T-helper 1 cell (primary cell): ENCODE data around the gene GABBR2.
"Not testable (repeated sequence)": the region's sequence is repeated elsewhere in the genome, so short reads cannot be mapped to it uniquely, and the experiment has no call there.

ENCODE experiments used
- DNase-seq, 5 donors: peaks; one replicate each; pipeline ENCODE4 v3.0.0-alpha.2; 2012 to 2020

The GABBR2 gene

DNA sequence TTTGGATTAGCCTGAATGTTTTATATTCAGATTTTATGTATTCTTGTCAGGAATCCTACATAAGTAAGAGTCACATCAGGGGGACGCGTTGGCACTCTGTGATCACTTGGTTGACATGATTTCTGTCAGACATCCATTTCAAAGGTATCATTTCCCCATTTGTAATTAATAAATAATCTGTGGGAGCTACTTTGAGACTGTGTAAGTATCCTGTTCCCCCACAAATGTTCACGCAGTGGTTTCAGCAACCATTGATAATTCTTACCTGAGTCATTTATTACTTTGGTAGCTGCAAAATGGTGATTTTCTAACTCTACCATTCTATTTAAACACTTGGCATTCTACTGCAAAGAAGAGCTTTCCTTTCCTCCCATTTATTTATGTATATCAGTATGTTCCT, 396.4 kb downstream of the GABBR2 start:
- no peak for DNase-seq

DNA sequence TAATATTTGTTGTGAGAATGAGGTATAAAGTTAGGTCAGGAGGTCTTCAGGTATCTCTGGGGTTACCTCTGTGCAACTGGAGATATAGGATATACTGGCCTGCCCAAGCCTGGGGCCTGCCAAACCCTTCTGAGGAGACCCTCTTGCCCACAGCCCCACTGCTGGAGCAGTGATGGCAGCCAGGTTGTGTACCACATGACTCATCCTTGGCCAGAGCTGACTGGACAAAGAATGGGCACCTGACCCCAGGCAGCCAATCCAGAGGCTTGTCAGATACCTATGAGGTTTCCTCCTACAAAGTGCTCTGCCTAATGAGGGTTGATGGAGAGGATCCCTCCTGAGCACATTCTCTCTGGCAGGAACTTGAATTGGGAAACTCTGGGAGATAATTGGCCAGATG, 397.2 kb downstream of the GABBR2 start:
- no peak for DNase-seq

DNA sequence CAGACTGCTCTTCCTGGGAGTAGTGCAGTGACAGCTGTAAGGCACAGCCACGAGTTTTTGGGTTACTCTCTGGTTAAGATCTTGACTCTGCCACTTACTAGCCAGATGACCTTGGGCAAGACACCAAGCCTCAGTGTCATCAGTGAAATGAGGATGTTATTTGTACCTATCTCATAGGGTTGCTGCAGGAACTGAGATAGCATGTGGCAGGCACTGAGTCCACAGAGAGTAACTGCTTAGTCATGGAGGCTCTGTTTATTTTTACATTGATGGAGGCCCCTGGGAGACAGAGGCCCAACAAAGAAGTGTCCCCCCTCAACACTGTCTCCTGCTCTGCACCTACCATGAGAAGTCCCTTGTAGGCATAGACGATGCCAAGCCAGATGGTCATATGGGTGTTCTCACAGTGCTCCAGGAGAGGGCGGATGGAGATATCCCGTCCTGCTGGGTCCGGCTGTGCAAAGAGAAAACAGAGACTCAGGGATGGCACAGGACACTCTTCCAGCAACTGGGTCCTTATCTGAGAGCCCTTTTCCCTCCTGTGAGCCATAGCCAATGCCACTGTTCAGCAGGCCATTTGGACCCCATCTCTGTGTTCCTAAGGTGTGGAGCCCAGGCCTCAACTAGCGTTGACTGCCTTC, 397.9 kb downstream of the GABBR2 start:
- DNase-seq: no peak

DNA sequence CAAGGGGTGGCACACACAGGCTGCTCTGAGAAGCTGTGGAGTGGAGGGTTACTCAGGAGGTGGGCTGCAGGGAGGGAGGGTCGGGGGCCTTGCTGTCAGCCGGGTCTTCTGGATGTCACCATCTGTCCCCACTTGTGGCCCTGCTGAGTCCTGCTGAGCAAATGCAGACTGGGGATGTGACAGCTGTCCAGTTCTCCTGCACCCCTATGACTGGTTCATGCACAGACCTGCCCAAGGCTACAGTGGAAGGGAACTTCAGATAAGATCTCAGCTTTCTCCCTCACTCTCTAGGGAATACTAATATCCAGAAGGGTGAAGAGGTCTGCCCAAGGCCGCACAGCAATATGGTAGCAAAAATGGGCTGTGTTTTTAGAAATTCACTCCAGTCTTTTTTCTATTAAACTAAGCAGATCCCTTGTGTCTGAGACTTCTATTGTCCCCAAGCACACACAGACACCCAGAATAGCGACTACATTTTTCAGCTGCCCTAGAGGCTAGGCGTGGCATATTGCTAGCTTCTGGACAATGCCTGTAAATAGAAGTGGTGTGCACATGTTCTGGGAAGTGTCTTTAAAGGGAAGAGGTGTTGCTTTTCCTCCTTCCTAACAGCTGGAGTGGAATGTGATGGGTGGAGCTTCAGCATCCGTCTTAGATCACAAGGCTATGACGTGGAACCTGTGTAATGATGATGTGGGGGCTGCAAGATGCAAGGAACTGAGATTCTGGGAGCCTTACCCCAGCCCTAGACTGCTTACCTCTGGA, 402.2 kb downstream of the GABBR2 start:
- no peak for DNase-seq

DNA sequence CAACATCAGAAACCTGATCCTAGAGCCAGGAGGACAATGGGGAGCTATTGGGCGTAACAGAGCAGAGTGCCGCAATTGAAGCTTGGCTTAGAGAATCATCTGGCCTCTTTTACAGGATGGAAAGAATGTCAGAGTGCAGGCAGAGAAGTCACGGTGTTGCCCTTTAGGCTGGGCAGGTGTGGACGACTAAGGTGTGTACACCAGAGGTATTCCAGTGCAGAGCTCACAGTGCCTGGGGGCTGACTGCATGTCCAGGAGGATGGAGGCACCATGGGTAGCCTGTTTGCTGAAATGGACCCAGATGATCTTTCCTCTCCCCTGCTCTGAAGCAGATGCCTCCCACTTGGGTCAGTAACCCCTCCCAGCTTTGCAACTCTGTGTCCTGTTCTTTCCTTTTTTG, 404.4 kb downstream of the GABBR2 start:
- DNase-seq: no peak

DNA sequence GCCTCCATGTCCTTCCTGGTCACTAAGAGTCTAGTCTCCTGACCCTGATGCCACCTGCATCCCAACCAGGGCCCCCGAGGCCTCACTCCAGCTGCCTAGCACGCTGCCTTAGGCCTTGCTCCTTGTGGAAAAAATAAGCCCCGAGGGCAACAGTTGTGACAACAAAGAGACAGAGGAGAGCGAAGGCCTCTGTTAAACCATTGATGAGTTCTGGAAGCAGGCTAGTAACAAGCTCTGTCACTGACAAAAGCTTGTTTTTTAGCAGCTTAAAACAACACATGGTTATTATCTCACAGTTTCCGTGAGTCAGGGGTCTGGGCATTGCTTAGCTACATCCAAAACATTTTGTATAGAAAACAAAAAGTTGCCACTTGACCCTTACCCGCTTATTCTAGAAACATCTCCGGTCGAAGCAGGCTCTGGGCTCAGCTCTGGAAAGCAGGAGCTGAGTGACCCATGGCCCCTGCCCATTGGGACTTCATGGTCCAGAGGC, 405.1 kb downstream of the GABBR2 start:
- no peak for DNase-seq

DNA sequence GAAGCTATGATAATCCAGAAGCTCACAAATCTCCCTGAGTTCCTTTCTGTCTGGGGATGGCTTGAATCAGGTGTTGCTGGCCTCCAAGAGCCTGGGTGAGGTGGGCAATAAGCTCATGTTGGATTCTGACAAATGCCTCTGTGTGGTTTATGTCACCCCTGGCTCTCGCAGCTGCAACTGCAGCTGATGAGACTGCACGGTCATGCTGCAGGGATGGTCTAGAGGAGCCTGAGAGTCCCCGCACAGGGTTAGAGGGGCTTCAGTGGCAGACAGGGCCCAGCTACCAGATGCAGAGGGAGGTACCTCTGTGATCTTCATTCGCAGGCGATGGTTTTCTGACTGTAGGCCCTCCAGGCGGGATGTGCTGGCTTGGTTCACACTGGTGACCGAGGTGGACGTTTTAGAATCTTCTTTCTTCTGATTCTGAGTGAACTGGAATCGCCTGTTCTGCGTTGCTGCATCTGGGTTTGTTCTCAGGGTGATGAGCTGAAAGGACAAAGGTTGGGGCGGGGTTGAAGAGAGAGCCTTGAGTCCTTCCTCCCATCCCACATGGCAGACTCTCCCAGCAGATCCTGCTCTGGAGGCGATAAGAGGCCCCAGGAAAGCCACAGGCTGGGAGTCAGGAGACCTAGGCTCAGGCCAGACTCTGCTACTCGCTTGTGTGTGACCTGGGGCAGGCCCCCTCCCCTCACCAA, 405.6 kb downstream of the GABBR2 start:
- DNase-seq: no peak

DNA sequence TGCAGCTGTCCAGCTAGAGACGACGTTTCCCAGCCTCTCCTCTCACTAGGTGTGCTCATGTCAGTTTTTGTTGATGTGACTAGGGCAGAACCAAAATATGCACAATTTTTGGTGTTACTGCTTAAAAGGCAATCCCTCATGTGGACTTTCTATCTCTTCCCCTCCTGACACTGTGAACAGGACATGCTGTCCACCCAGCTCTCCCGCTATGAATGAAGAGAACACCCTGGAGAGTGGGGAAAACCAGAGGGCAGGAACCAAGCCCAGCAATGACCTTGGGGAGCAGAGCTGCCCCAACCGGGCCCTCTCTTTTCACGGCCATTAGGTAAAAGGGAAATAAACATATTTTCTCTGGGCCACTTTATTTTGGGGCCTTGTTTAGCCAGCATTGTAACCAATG, 406.6 kb downstream of the GABBR2 start:
- no peak for DNase-seq

DNA sequence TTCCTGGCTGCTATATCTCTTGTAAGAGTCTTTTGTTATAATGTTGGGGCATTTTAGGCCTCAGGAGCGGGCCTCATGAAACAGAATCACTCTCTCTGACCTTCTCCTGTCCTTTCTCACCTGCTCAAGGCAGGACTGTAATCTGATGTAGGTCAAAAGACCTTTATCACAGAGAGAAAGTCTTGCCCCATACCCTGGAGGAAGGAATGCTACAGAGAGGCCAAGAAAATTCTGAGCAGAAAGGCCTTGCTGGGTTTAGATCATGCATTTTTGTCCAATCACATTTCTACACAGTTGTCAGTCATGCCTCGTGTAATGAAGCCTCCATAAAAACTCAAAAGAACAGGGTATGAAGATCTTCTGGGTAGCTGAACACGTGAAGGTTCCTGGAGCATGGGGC, 408.1 kb downstream of the GABBR2 start:
- no peak for DNase-seq

DNA sequence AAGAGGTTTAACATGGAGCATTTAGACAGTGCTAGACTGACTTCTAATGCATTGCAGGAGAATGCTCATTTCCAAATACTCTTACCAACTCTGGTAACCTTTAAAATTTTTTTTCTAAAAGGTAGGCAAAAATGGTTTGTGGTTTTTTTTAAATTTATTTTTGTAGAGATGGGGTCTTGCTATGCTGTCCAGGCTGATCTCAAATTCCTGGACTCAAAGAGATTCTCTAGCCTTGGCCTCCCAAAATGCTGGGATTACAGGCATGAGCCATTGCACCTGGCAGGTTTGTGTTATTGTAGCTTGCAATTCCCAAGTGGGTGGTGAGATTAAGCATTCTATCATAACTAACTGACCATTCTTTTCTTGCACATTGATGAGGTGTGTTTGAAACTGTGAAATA, 410.3 kb downstream of the GABBR2 start:
- no peak for DNase-seq

DNA sequence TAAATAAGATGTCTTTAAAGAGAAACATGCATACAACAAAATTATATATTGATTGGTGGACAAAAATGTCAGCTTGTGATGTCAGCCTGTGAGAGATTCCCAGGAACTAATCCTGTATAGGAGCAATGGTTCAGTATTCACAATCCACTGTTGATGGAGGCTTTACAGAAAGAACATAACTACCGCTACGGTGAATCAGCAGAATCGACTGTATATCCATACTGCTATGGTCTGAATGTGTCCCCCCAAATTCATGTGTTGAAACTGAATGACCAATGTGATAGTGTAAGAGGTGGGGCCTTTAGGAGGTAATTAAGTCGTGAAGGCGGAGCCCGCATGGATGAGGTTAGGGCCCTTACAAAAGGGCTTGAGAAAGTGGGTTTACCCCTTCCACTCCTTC, 412.9 kb downstream of the GABBR2 start:
- DNase-seq: no peak

DNA sequence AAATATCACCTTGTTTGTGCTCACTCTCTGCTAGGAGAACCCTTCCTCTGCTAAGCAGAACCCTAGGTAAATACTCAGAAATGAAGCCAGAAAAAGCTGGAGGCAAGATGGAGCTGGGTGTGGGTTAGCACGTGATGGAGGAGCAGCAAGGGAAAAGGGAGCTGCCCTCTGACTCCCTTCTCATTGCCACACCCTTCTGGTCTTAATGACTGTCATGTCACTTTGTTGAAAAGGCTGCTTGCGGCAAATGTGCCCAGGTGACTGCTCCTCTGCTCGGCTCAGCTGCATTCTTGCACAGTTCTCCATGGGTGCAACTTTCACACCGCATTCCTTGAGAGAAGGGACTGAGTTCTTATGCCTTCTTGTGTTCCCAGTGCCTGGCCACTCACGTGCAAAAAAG, 416.9 kb downstream of the GABBR2 start:
- DNase-seq: no peak

DNA sequence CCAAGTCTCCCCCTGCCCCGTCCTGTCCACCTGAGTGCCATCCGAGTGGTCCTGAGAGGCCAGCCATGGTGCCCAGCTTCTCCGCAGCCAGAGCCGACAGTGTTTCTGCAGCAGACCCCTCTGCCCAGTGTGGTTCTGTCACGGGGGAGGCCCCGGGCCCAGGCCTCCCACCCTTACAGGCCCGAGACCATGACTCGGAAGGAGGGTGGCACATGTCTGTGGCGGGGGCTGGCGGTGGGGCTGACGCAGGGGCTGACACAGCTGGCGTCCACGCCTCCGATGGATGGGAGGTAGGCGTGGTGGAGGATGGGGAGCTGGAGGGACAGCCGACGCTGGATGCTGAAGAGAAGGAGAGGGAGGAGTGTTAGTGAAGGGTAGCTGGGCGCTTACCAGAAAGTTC, 418.3 kb downstream of the GABBR2 start:
- DNase-seq: no peak

DNA sequence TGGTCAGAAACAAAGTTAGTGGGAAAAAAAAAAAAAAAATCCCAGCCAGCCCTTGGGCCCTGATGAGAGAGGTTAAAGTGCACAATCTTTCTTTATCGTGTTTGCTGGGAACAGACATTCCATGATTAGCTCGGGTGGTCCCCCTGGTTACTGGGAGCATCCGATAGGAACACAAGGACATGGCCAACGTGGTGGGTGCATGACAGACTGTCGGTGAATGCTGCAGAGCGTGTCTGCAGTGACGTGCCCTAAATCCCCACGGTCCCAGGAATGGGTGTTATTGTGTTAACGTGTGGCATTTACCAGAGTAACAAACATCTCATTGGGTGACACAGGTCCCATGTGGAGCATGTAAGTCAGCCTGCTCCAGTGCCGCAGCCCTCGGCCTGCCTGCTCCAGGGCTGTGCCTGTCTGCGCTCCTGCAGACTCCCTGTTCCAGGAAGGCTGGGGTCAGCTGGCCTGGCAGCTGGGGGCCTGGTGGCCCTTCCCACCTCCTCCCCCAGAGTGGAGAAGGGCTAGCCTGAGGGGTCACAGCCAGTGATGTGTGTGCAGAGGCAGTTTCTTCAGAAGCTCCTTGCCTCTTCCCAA, 419.0 kb downstream of the GABBR2 start:
- no peak for DNase-seq

DNA sequence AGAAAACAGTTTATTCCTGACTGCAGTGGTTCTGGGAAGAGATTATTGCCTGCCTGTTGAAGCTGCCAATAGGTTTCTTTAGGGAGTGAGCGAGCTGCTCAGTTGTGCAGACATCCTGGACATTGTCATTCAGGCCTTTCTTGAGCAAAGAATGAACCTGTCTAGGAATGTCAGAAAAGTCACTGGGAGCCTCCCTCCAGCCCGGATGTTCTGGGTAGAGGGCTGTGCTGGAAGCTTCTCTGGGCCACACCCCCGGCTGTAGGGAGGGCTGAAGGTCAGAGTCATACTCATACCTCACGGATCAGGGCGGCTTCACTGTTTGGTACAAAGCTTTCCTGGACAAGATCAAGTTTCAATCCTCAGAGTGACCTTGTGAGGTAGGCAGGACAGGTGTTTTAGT, 419.9 kb downstream of the GABBR2 start:
- DNase-seq: no peak

DNA sequence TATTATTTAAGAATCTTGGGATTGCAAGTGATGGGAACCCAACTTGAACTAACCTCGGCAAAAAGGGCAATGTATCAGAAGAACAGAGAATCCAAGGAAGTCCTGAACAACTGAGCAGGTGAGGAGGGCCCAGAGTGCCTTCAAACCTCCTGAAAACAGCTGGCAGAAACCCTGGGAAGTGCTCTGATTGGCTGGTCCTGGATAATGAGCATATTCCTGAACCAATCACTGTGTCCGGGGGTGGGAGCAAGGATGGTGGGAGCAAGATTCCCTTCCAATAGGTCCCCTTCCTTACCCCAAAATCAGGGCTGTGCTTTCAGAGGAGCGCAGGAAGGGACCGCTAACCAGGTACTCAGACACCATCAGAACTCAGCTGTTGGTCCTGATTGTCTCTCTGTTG, 421.4 kb downstream of the GABBR2 start:
- DNase-seq: no peak

DNA sequence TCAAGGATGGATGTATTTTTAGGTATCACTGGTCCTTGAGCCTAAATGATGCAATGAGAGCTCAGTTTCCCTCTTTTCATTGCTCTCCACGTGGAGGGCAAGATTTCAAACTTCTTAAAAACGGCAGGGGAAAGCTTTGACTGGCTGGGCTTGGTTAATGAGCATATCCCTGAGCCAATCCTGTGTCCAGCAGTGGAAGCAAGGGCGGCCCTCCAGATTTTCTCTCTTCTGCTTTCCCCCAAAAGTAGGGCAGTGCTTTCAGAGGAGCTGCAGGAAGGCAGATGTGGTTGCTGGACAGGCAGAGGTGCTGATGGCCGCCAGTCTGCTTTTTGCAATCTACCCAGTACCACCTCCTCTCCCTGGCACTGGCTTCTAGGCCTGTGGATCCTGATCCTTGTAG, 423.3 kb downstream of the GABBR2 start:
- no peak for DNase-seq

DNA sequence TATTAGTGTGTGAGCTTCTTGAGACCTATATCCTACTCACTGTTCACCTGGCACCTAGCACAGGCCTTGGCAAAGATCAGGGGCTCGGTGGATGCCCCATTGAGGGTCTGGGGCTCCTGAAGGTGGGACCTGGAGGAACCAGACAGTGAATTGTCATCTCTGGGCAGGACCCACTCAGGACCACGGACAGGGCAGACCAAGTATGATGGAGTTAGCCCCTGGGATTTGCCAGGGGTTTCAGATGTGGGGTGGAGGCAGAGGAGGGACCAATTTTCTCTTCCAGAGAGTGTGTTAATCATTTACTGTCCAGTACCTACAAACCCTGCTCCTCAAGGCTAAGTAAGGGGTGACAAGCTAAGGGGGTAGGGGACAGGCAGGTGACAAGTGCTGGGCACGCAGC, 424.0 kb downstream of the GABBR2 start:
- no peak for DNase-seq

DNA sequence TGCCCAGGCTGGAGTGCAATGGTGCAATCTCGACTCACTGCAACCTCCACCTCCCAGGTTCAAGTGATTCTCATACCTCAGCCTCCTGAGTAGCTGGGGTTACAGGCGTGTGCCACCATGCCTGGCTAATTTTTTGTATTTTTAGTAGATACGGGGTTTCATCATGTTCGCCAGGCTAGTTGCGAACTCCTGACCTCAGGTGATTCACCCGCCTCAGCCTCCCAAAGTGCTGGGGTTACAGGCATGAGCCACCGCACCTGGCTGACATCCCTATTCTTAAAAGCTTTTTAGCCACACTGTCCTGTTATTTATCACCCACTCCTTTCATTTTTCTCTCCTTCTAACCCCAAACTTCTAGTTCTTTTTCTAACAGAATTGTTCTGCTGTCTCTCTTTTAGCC, 425.6 kb downstream of the GABBR2 start:
- not testable (repeated sequence) for DNase-seq

DNA sequence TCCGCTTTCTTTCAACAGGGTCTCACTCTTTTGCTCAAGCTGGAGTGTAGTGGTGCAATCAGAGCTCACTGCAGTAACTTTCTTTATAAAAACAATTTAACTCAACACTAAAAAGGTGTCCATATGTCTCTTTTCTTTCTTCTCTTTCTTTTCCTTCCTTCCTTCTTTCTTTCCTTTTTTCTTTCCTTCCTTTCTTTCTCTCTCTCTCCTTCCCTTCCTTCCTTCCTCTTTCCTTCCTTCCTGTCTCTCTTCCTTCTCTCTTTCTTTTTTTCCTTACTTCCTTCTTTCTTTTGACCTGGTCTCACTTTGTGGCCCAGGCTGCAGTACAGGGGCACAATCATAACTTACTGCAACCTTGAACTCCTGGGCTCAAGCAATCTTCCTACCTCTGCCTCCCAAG, 427.5 kb downstream of the GABBR2 start:
- no peak for DNase-seq

DNA sequence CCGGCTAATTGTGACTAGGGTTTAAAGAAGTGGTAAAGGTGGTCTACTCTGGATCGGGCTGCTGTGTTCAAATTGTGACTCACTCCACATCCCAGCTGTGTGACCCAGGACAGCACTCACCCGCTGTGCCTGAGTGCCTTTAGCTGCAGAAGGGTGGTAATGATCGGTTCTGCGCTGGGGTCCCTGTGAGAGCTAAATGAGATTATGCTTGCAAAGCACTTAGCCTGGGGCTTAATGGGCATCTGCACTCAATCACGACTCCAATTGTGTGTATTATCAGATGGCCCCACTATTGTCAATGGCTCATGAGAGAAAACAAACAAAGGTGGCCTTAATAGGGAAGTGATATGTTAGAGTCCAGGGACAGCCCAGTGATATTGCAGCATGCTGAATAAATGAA, 428.2 kb downstream of the GABBR2 start:
- no peak for DNase-seq

DNA sequence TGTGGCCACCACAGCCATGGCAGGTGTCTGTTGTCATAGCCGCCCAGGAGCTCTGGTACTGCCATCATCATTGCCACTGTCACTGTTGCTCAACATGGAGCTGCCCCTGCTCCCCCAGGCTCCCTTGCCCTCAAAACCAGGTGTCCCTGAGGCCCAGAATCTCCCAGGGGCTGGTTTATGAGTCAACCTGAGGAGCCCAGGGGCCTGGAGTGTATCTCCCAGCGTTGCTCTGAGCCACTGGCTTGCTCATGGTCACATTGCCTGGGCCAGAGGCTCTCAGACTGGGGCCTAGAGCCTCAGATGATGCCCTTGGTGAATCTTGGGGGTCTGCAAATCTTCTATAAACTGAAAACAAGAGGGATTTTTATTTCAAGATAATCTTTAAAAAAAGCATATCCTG, 428.6 kb downstream of the GABBR2 start:
- DNase-seq: no peak

DNA sequence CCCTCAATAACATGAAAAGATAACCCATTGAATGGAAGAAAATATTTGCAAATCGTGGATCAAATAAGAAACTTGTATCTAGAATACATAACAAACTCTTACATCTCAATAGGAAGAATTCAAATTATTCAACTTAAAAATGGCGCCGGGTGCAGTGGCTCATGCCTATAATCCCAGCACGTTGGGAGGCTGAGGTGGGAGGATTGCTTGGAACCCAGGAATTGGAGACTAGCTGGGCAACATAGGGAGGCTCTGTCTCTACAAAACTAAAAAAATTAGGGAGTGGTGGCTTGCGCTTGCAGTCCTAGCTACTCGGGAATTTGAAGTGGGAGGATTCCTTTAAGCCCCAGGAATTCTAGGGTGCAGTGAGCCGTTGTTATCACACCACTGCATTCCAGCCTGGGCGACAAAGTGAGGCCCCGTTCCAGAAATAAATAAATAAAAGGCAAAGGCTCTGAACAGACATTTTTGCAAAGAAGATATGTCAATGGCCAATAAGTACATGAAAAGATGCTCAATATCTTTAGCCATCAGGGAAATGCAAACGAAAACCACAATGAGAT, 431.7 kb downstream of the GABBR2 start:
- no peak for DNase-seq
